GM19240 (cell line): Measurements from ENCODE around the gene PRKCH.
"Not testable (repeated sequence)": the region's sequence is repeated elsewhere in the genome, so short reads cannot be mapped to it uniquely, and the experiment has no call there.

Experiments used
- DNase-seq: peaks from one replicate; pipeline ENCODE4 v3.0.0; 2011; ENCODE audit warnings: low spot score; ENCODE audit not compliant: insufficient read length

The PRKCH gene

GRCh38 chr14:61308198-61308597, 13.2 kb upstream of the PRKCH start:
- no peak for DNase-seq

- DNase-seq, result not testable (repeated sequence)
Measured at GRCh38 chr14:61308701-61309100, 12.7 kb upstream of the PRKCH start.

- no peak for DNase-seq
Measured at GRCh38 chr14:61315313-61315712, 6.1 kb upstream of the PRKCH start.

GRCh38 chr14:61319086-61319485, 2.3 kb upstream of the PRKCH start:
- DNase-seq, result no peak

GRCh38 chr14:61319706-61320105, 1.7 kb upstream of the PRKCH start:
- DNase-seq, result no peak

GRCh38 chr14:61320170-61320569, 1.2 kb upstream of the PRKCH start:
- DNase-seq, result not testable (repeated sequence)

- DNase-seq, result no peak
Measured at GRCh38 chr14:61320806-61321384, 484 bp upstream of the PRKCH start.

GRCh38 chr14:61322011-61322798, 826 bp downstream of the PRKCH start:
- DNase-seq, result no peak

GRCh38 chr14:61322799-61323290, 1.5 kb downstream of the PRKCH start:
- no peak for DNase-seq

GRCh38 chr14:61323970-61324369, 2.6 kb downstream of the PRKCH start:
- no peak for DNase-seq

GRCh38 chr14:61325166-61325565, 3.8 kb downstream of the PRKCH start:
- no peak for DNase-seq

GRCh38 chr14:61326146-61326545, 4.8 kb downstream of the PRKCH start:
- no peak for DNase-seq

- no peak for DNase-seq
Measured at GRCh38 chr14:61326847-61327246, 5.5 kb downstream of the PRKCH start.

- DNase-seq, result no peak
Measured at GRCh38 chr14:61328626-61329262, 7.4 kb downstream of the PRKCH start.

- no peak for DNase-seq
Measured at GRCh38 chr14:61329478-61330051, 8.2 kb downstream of the PRKCH start.

- DNase-seq, result no peak
Measured at GRCh38 chr14:61330511-61330910, 9.1 kb downstream of the PRKCH start.

GRCh38 chr14:61331992-61332657, 10.7 kb downstream of the PRKCH start:
- no peak for DNase-seq

- no peak for DNase-seq
Measured at GRCh38 chr14:61332658-61333029, 11.3 kb downstream of the PRKCH start.

- no peak for DNase-seq
Measured at GRCh38 chr14:61333087-61333486, 11.7 kb downstream of the PRKCH start.

GRCh38 chr14:61334197-61334701, 12.9 kb downstream of the PRKCH start:
- DNase-seq, result no peak

- no peak for DNase-seq
Measured at GRCh38 chr14:61335049-61335448, 13.7 kb downstream of the PRKCH start.
